Keratinocyte (primary cell): Measurements from ENCODE around the gene GPC3.

Experiments
- CTCF ChIP-seq, 3 experiments: IDR thresholded peaks in 1 of 3; conservative IDR thresholded peaks in 1 of 3; optimal IDR thresholded peaks in 1 of 3; 2 replicates in 2 of 3; 3 replicates in 1 of 3; pipeline versions ENCODE3 to v1.5.1; 2011; ENCODE audit warnings: low read length in 3 of 3, mild to moderate bottlenecking in 3 of 3, moderate library complexity in 2 of 3, control low read depth in 1 of 3, inconsistent platforms in 1 of 3; ENCODE audit not compliant: insufficient read depth in 2 of 3; ENCODE audit errors: extremely low read depth in 1 of 3
- EZH2 ChIP-seq: IDR thresholded peaks from one replicate; pipeline ENCODE4 v1.6.1; 2012; ENCODE audit warnings: inconsistent platforms, mild to moderate bottlenecking, low read length, moderate library complexity

- TF ChIP-seq EZH2 (no peak), CTCF (optimal IDR thresholded peaks at IDR 0.05 in 1 of 3, IDR thresholded peaks at IDR 0.05 in 1 of 3, conservative IDR thresholded peaks at IDR 0.05 in 1 of 3; ENCODE audit: extremely low read depth in 1 of 3, insufficient read depth in 2 of 3, low read length in 3 of 3) (no peak)
These were observed 375.3 kb downstream of the GPC3 start for GRCh38 chrX:133610056-133610455.
